Neural cell (in vitro differentiated cells): ENCODE measurements around the gene KIRREL3. TPM values are rescaled to one million over a fixed set of nuclear protein-coding genes. Genes with fewer than 3 reads are reported as not detected.

Source experiments
- H2AFZ ChIP-seq: fragments of 200-600, 300-800 bp; sonication (generic), shearing (Covaris generic); 2 replicates; pipeline ENCODE4 v1.6.0; 2014; ENCODE audit warnings: low read depth, mild to moderate bottlenecking, antibody characterized with exemption, low read length, moderate library complexity
- H3F3A ChIP-seq: fragments of 200-600 bp; shearing (Covaris generic); 2 replicates; pipeline ENCODE4 v1.6.1; 2016; ENCODE audit warnings: mild to moderate bottlenecking, moderate library complexity, mixed read lengths, antibody characterized with exemption, low read length; ENCODE audit not compliant: insufficient read depth, poor library complexity, severe bottlenecking
- H3K27ac ChIP-seq: fragments of 200-600, 300-800 bp; sonication (generic), shearing (Covaris generic); 2 replicates; pipeline ENCODE4 v1.5.1; 2014; ENCODE audit warnings: mild to moderate bottlenecking, low read length, moderate library complexity
- H3K27me3 ChIP-seq: fragments of 300-800, 200-600 bp; sonication (generic), shearing (Covaris generic); 2 replicates; pipeline ENCODE4 v1.6.0; 2014; ENCODE audit warnings: mild to moderate bottlenecking, low read depth, low read length, moderate library complexity; ENCODE audit not compliant: insufficient read depth
- H3K36me3 ChIP-seq: fragments of 300-800, 200-600 bp; sonication (generic), shearing (Covaris generic); 2 replicates; pipeline ENCODE4 v1.5.1; 2014; ENCODE audit warnings: mild to moderate bottlenecking, antibody characterized with exemption, low read length, moderate library complexity; ENCODE audit not compliant: insufficient read depth
- H3K4me2 ChIP-seq: fragments of 300-800, 200-600 bp; sonication (generic), shearing (Covaris generic); 2 replicates; pipeline ENCODE4 v1.6.0; 2014; ENCODE audit warnings: mild to moderate bottlenecking, low read length
- H3K4me3 ChIP-seq: fragments of 300-800, 200-600 bp; sonication (generic), shearing (Covaris generic); 2 replicates; pipeline ENCODE4 v1.5.1; 2014; ENCODE audit warnings: mild to moderate bottlenecking, low read length, moderate library complexity
- H3K79me2 ChIP-seq: fragments of 200-600 bp; shearing (Covaris generic); replicated peaks from 2 replicates; pipeline ENCODE4 v1.6.0; 2014; ENCODE audit warnings: mild to moderate bottlenecking, low read length, moderate library complexity; ENCODE audit not compliant: insufficient read depth
- H3K9ac ChIP-seq: fragments of 300-800, 200-600 bp; sonication (generic), shearing (Covaris generic); 2 replicates; pipeline ENCODE4 v1.6.1; 2016; ENCODE audit warnings: mild to moderate bottlenecking, low read length, mixed read lengths
- H3K9me2 ChIP-seq: fragments of 200-600 bp; shearing (Covaris generic); 2 replicates; pipeline ENCODE4 v1.6.1; 2016; ENCODE audit warnings: mild to moderate bottlenecking, low read length, mixed read lengths; ENCODE audit not compliant: insufficient read depth
- H3K9me3 ChIP-seq: fragments of 200-600, 300-800 bp; sonication (generic), shearing (Covaris generic); 2 replicates; pipeline ENCODE4 v1.6.1; 2016; ENCODE audit warnings: mild to moderate bottlenecking, mixed run types, low read length, moderate library complexity, mixed read lengths
- H4K20me1 ChIP-seq: fragments of 200-600 bp; shearing (Covaris generic); 2 replicates; pipeline ENCODE4 v1.6.1; 2016; ENCODE audit warnings: mild to moderate bottlenecking, mixed run types; ENCODE audit not compliant: insufficient read depth
- CTCF ChIP-seq: fragments of 450-650 bp; IDR thresholded peaks from 2 replicates; pipeline ENCODE4 v1.5.1; 2014; ENCODE audit warnings: antibody characterized with exemption, mild to moderate bottlenecking, moderate library complexity; ENCODE audit not compliant: poor library complexity, severe bottlenecking
- EP300 ChIP-seq: fragments of 450-650 bp; conservative IDR thresholded peaks from 2 replicates; pipeline ENCODE4 v1.6.1; 2014; ENCODE audit warnings: antibody characterized with exemption, mild to moderate bottlenecking, moderate library complexity; ENCODE audit not compliant: poor library complexity, severe bottlenecking
- EZH2 ChIP-seq: fragments of 200-600, 300-800 bp; shearing (Covaris generic), sonication (generic); IDR thresholded peaks from 2 replicates; pipeline ENCODE4 v1.6.1; 2014; ENCODE audit warnings: antibody characterized with exemption, low read length, borderline replicate concordance, mild to moderate bottlenecking; ENCODE audit not compliant: insufficient read depth, poor library complexity, severe bottlenecking
- MXI1 ChIP-seq: fragments of 450-650 bp; conservative IDR thresholded peaks from 2 replicates; pipeline ENCODE4 v1.6.1; 2014; ENCODE audit warnings: antibody characterized with exemption, mild to moderate bottlenecking; ENCODE audit not compliant: poor library complexity, severe bottlenecking
- POLR2AphosphoS5 ChIP-seq: IDR thresholded peaks from 2 replicates; pipeline ENCODE4 v1.6.1; 2012
- RAD21 ChIP-seq: fragments of 450-650 bp; conservative IDR thresholded peaks from 2 replicates; pipeline ENCODE4 v1.6.1; 2014; ENCODE audit warnings: antibody characterized with exemption, mild to moderate bottlenecking, moderate library complexity
- SMC3 ChIP-seq: fragments of 450-650 bp; conservative IDR thresholded peaks from 2 replicates; pipeline ENCODE4 v1.6.1; 2014; ENCODE audit warnings: antibody characterized with exemption, mild to moderate bottlenecking, moderate library complexity; ENCODE audit not compliant: poor library complexity
- TAF1 ChIP-seq: IDR thresholded peaks from 2 replicates; pipeline ENCODE4 v1.6.1; 2012; ENCODE audit warnings: low read depth
- polyA plus RNA-seq: library from polyadenylated mRNA; depleted of rRNA; stranded (reverse); fragments of >200 nt; gene quantifications from 2 replicates; pipeline ENCODE4 v1.2.3, GENCODE V29; 2014
- TF ChIP-seq, protein P1 (sequence below): IDR thresholded peaks from 2 replicates; pipeline ENCODE4 v1.6.1; 2012; ENCODE audit warnings: borderline replicate concordance

KIRREL3 gene
- polyA plus RNA-seq, 1 donor from 2014 or later: 23.8 TPM

DNA sequence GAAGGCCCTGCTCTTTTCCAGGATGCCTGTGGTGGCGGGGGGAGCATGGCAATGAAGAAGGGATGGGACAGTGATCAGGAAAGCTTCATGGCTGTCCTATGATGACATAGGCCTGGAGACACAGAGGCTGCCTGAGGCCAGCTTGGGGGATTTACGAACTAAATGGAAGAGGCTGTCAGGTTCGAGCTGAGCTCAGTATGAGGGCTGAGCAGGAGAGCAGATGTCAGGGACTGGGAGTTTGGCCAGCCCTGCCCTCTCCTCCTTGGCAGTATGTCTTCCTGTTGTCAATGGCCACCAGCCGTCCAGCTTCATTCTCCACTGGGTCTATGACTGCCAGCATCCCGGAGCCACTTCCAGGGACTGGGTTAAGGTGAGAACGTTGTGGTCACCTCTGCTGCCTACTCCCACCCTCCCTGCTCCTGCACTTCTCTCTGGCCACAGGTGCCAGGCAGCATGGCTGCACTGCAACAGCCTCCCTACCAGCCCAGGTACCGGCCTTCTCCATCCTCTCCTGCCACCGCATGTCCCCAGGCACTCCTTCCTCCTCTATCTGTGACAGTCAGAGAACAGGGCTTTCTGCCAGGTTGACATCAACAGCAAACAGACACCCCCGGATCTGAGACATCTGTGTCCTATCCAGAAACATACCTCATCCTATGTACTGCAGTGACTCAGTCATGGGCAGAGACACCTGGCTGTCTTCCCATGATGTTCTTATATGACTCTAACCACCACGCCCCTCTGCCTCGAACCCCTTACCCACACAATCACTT lies 75.1 kb downstream of the KIRREL3 start:
- H3K36me3 ChIP-seq: no peaks in the 10 kb centered on the region
- no peaks in the 10 kb centered on the region for H3K27me3 ChIP-seq
- no peak overlapping the region for H3K27ac ChIP-seq
- no peak for TF ChIP-seq EP300
- no peak for TF ChIP-seq TAF1
- H3K9me2 ChIP-seq: no peaks in the 10 kb centered on the region
- H3K9ac ChIP-seq: no peak overlapping the region
- H4K20me1 ChIP-seq: no peaks in the 10 kb centered on the region
- H3K4me3 ChIP-seq: no peak overlapping the region
- no peaks in the 10 kb centered on the region for H3K79me2 ChIP-seq
- H3K9me3 ChIP-seq: no peaks in the 10 kb centered on the region
- no peaks in the 10 kb centered on the region for H3F3A ChIP-seq
- no peak overlapping the region for H2AFZ ChIP-seq
- H3K4me2 ChIP-seq: no peak overlapping the region

DNA sequence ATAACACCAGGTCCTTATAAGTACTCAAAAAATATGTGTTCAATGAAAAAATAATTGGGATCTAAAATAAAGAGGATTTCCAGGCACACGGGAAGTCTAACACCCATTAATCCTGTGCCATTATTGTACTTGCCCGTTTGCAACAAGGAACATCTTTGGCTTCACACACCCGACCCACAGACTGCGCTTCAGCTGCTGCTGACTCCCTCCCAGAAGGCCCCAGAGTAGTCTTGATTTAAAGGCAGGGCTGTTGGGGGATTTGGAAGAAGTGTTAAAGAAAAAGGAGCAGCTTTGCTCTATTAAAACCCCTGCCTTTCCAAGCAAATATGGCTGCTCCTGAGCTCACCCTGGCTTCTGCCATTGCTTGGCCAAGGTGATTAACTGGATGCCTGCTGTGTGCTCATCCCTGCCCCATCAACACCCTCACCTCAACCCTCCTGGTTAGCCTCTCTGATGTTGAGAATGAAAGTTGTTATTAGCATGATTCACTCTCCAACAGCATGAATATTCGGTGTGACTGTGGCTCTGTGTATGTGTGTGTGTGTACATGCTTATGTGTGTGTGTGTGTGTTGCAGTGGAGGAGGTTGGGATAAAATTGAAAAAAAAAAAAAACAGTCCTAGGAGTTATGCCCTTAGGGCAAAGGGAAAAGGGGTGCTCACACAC lies 76.1 kb downstream of the KIRREL3 start:
- H3K9ac ChIP-seq: no peak overlapping the region
- no peak overlapping the region for H3K4me2 ChIP-seq
- H3K9me2 ChIP-seq: no peaks in the 10 kb centered on the region
- no peaks in the 10 kb centered on the region for H3F3A ChIP-seq
- H3K27me3 ChIP-seq: no peaks in the 10 kb centered on the region
- TF ChIP-seq TAF1: no peak
- TF ChIP-seq POLR2AphosphoS5: no peak
- no peak for TF ChIP-seq EP300
- no peak for TF ChIP-seq CTCF
- TF ChIP-seq, protein P1, sequence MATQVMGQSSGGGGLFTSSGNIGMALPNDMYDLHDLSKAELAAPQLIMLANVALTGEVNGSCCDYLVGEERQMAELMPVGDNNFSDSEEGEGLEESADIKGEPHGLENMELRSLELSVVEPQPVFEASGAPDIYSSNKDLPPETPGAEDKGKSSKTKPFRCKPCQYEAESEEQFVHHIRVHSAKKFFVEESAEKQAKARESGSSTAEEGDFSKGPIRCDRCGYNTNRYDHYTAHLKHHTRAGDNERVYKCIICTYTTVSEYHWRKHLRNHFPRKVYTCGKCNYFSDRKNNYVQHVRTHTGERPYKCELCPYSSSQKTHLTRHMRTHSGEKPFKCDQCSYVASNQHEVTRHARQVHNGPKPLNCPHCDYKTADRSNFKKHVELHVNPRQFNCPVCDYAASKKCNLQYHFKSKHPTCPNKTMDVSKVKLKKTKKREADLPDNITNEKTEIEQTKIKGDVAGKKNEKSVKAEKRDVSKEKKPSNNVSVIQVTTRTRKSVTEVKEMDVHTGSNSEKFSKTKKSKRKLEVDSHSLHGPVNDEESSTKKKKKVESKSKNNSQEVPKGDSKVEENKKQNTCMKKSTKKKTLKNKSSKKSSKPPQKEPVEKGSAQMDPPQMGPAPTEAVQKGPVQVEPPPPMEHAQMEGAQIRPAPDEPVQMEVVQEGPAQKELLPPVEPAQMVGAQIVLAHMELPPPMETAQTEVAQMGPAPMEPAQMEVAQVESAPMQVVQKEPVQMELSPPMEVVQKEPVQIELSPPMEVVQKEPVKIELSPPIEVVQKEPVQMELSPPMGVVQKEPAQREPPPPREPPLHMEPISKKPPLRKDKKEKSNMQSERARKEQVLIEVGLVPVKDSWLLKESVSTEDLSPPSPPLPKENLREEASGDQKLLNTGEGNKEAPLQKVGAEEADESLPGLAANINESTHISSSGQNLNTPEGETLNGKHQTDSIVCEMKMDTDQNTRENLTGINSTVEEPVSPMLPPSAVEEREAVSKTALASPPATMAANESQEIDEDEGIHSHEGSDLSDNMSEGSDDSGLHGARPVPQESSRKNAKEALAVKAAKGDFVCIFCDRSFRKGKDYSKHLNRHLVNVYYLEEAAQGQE: no peak
- TF ChIP-seq MXI1: no peak
- TF ChIP-seq EZH2: no peak
- TF ChIP-seq RAD21: no peak
- no peak for TF ChIP-seq SMC3
- H2AFZ ChIP-seq: no peak overlapping the region
- H3K36me3 ChIP-seq: no peaks in the 10 kb centered on the region
- no peak overlapping the region for H3K4me3 ChIP-seq
- no peaks in the 10 kb centered on the region for H4K20me1 ChIP-seq
- H3K79me2 ChIP-seq: no peaks in the 10 kb centered on the region
- no peaks in the 10 kb centered on the region for H3K9me3 ChIP-seq
- H3K27ac ChIP-seq: no peak overlapping the region
